ENCODE results near the gene TMEM121B.

GRCh38 chr22:17132112-17132511, 11.0 kb upstream of the TMEM121B start:
- TF ChIP-seq, protein P1, sequence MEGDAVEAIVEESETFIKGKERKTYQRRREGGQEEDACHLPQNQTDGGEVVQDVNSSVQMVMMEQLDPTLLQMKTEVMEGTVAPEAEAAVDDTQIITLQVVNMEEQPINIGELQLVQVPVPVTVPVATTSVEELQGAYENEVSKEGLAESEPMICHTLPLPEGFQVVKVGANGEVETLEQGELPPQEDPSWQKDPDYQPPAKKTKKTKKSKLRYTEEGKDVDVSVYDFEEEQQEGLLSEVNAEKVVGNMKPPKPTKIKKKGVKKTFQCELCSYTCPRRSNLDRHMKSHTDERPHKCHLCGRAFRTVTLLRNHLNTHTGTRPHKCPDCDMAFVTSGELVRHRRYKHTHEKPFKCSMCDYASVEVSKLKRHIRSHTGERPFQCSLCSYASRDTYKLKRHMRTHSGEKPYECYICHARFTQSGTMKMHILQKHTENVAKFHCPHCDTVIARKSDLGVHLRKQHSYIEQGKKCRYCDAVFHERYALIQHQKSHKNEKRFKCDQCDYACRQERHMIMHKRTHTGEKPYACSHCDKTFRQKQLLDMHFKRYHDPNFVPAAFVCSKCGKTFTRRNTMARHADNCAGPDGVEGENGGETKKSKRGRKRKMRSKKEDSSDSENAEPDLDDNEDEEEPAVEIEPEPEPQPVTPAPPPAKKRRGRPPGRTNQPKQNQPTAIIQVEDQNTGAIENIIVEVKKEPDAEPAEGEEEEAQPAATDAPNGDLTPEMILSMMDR (IDR thresholded peaks at IDR 0.05; ENCODE audit: insufficient read depth, low read depth, low read length): no peak
- TF ChIP-seq EZH2 (IDR thresholded peaks at IDR 0.05; ENCODE audit: insufficient read depth, low read length): no peak
